Keratinocyte (primary cell): ENCODE measurements around the gene CACNA1C. TPM values are rescaled to one million over a fixed set of nuclear protein-coding genes. Genes with fewer than 3 reads are reported as not detected.

Experiments used
- DNase-seq: peaks from one replicate; pipeline ENCODE4 v3.0.0-alpha.2; 2011; ENCODE audit warnings: low read depth, missing footprints, low spot score
- FAIRE-seq: peaks from 2 replicates; lab custom pipeline; 2011; peaks lifted over from hg19 to GRCh38; lab: Jason Lieb, UNC
- H2AFZ ChIP-seq: 2 replicates; pipeline ENCODE4 v1.6.0; 2012; ENCODE audit warnings: low read length, control low read depth, inconsistent platforms; ENCODE audit not compliant: control insufficient read depth
- H3K27ac ChIP-seq: 2 replicates; pipeline ENCODE4 v1.5.1; 2011; ENCODE audit warnings: low read length; ENCODE audit not compliant: control insufficient read depth, insufficient read depth
- H3K27me3 ChIP-seq: 3 replicates; pipeline ENCODE4 v1.6.0; 2011; ENCODE audit warnings: low read length; ENCODE audit not compliant: control insufficient read depth, insufficient read depth; ENCODE audit errors: extremely low read depth
- H3K36me3 ChIP-seq, 2 experiments: 2 replicates in 1 of 2; 3 replicates in 1 of 2; pipeline ENCODE4 v1.5.1; 2011; ENCODE audit warnings: low read length in 2 of 2, mild to moderate bottlenecking in 1 of 2; ENCODE audit not compliant: control insufficient read depth in 2 of 2, insufficient read depth in 2 of 2; ENCODE audit errors: extremely low read depth in 1 of 2
- H3K4me1 ChIP-seq: 3 replicates; pipeline ENCODE4 v1.5.1; 2011; ENCODE audit warnings: low read length; ENCODE audit not compliant: control insufficient read depth, insufficient read depth; ENCODE audit errors: extremely low read depth
- H3K4me2 ChIP-seq: 3 replicates; pipeline ENCODE4 v1.6.0; 2011; ENCODE audit warnings: low read depth, low read length; ENCODE audit not compliant: control insufficient read depth, insufficient read depth; ENCODE audit errors: extremely low read depth
- H3K4me3 ChIP-seq, 3 experiments: fragments of 200-600 bp in 1 of 3; sonication (generic) in 1 of 3; 2 replicates in 2 of 3; 3 replicates in 1 of 3; pipeline ENCODE4 v1.5.1; 2011 to 2016; ENCODE audit warnings: low read length in 3 of 3, mild to moderate bottlenecking in 3 of 3, control low read depth in 2 of 3, inconsistent platforms in 1 of 3, low read depth in 1 of 3, mixed read lengths in 1 of 3, mixed run types in 1 of 3, moderate library complexity in 1 of 3; ENCODE audit not compliant: control insufficient read depth in 2 of 3, insufficient read depth in 2 of 3; ENCODE audit errors: extremely low read depth in 1 of 3
- H3K79me2 ChIP-seq: 2 replicates; pipeline ENCODE4 v1.6.0; 2012; ENCODE audit warnings: low read length; ENCODE audit not compliant: control insufficient read depth, insufficient read depth
- H3K9ac ChIP-seq: 3 replicates; pipeline ENCODE4 v1.6.0; 2011; ENCODE audit warnings: low read length; ENCODE audit not compliant: control insufficient read depth, insufficient read depth; ENCODE audit errors: extremely low read depth
- H3K9me1 ChIP-seq: 3 replicates; pipeline ENCODE4 v1.6.0; 2011; ENCODE audit warnings: low read length; ENCODE audit not compliant: control insufficient read depth, insufficient read depth; ENCODE audit errors: extremely low read depth
- H3K9me3 ChIP-seq: 2 replicates; pipeline ENCODE4 v1.5.1; 2012; ENCODE audit warnings: low read depth, low read length; ENCODE audit not compliant: control insufficient read depth
- H4K20me1 ChIP-seq: 3 replicates; pipeline ENCODE4 v1.6.0; 2011; ENCODE audit warnings: low read length; ENCODE audit not compliant: control insufficient read depth, insufficient read depth; ENCODE audit errors: extremely low read depth
- CTCF ChIP-seq, 3 experiments: IDR thresholded peaks in 1 of 3; conservative IDR thresholded peaks in 1 of 3; optimal IDR thresholded peaks in 1 of 3; 2 replicates in 2 of 3; 3 replicates in 1 of 3; pipeline versions ENCODE3 to v1.5.1; 2011; ENCODE audit warnings: low read length in 3 of 3, mild to moderate bottlenecking in 3 of 3, moderate library complexity in 2 of 3, control low read depth in 1 of 3, inconsistent platforms in 1 of 3; ENCODE audit not compliant: insufficient read depth in 2 of 3; ENCODE audit errors: extremely low read depth in 1 of 3
- EZH2 ChIP-seq: IDR thresholded peaks from one replicate; pipeline ENCODE4 v1.6.1; 2012; ENCODE audit warnings: inconsistent platforms, mild to moderate bottlenecking, low read length, moderate library complexity
- dilution Hi-C: fragments of 300-500 bp; cut with MboI; formaldehyde crosslinking; loops from one replicate; pipeline ENCODE4 v1.7.0; 2020; ENCODE audit warnings: low sequenced_read_pairs; ENCODE audit not compliant: extremely low pct_ligation_motif_present
- polyA plus RNA-seq, 5 experiments: library from polyadenylated mRNA; depleted of rRNA in 3 of 5; stranded (reverse) in 3 of 5; stranded (forward) in 1 of 5; unstranded in 1 of 5; fragments of >200 nt; gene quantifications; 1 replicate in 1 of 5; 2 replicates in 3 of 5; 3 replicates in 1 of 5; pipeline versions ENCODE4 v1.2.1 to v1.2.3, GENCODE V29; 2011 to 2012; ENCODE audit warnings: missing spikeins in 2 of 5, low read depth in 1 of 5, low replicate concordance in 1 of 5

CACNA1C gene
- polyA plus RNA-seq, 1 donor (not counting 4 experiments of a cell fraction or from before 2014, with no cell fraction given), result not detected

DNA sequence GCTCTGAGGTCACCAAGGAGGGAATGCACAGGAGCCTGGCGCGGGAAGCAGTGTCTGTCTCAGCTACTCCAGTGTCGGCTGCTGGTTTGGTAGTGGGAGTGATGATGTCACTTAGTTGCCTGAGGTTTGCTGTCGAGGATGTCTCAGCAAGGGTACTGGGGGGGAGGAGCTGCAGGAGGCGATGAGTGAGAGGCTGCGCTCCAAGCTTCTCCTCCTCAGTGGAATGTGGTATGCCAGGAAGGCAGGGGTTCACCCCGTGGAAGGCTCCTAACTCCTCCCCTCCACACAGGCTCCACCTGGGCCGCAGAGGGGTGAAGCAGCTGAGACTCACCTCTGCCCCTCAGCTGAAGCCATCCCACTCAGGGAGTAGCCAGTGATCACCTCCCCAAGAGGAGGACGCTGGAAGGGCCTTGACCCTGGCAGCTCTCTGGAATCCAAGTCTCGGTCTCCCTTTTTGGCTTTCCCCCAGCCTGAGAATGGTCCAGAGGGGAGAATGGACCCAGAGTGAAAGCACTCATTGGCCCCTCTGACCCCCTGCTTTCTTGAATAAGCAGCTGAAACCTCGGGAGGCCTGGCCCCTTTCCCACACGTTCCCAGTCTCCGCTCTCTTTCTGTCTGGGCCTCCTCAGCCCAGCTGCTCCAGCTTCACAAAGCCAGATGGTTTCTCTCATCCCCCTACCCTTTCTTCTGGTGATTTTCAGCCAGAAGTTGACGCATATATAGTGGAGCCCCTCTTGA lies 563.0 kb downstream of the CACNA1C start:
- dilution Hi-C loops, result no loop called here
- H3K27ac ChIP-seq, result no peak overlapping the region
- DNase-seq, result no peak

DNA sequence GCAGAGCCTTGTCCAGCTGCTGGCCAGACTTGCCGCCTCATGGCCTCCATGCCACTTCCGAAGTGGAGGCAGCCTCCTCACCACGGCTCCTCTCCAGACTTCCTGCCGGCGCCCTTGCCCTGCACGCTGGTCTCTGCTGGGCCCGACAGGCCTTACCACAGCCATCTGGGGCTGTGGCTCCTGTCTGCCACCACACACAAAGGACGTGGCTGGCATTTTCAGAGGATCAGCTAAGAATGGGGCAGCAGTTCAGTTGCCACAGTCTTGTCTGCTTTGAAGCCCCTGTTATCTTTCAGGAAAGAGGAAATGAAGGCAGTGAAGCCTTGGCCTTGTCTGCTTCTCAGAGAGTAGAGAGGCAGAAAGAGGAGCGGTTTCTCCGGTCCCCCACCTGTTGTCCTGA lies 564.0 kb downstream of the CACNA1C start:
- no peak overlapping the region for H3K9ac ChIP-seq
- H2AFZ ChIP-seq, result no peak overlapping the region
- H3K9me3 ChIP-seq, result no peaks in the 10 kb centered on the region
- FAIRE-seq (no peak), DNase-seq (no peak)
- H4K20me1 ChIP-seq, result no peaks in the 10 kb centered on the region
- H3K4me2 ChIP-seq, result no peak overlapping the region
- dilution Hi-C loops, result no loop called here
- no peaks in the 10 kb centered on the region for H3K4me1 ChIP-seq
- H3K9me1 ChIP-seq, result no peaks in the 10 kb centered on the region
- no peak overlapping the region for H3K4me3 ChIP-seq
- H3K36me3 ChIP-seq, result no peaks in the 10 kb centered on the region
- H3K27me3 ChIP-seq, result peaks cover 9% of the 10 kb centered on the region
- H3K27ac ChIP-seq, result no peak overlapping the region
- no peaks in the 10 kb centered on the region for H3K79me2 ChIP-seq
- no peak for TF ChIP-seq CTCF (optimal IDR thresholded peaks at IDR 0.05 in 1 of 3, IDR thresholded peaks at IDR 0.05 in 1 of 3, conservative IDR thresholded peaks at IDR 0.05 in 1 of 3; ENCODE audit: extremely low read depth in 1 of 3, insufficient read depth in 2 of 3, low read length in 3 of 3)

More for the DNA sequence above, 563.0 kb downstream of the CACNA1C start:
- TF ChIP-seq CTCF (optimal IDR thresholded peaks at IDR 0.05 in 1 of 3, IDR thresholded peaks at IDR 0.05 in 1 of 3, conservative IDR thresholded peaks at IDR 0.05 in 1 of 3; ENCODE audit: extremely low read depth in 1 of 3, insufficient read depth in 2 of 3, low read length in 3 of 3) (no peak), EZH2 (no peak)
- no peaks in the 10 kb centered on the region for H3K4me1 ChIP-seq
- H4K20me1 ChIP-seq, result no peaks in the 10 kb centered on the region
- H3K9ac ChIP-seq, result no peak overlapping the region
- H3K79me2 ChIP-seq, result no peaks in the 10 kb centered on the region
- no peaks in the 10 kb centered on the region for H3K9me3 ChIP-seq
- H3K4me2 ChIP-seq, result no peak overlapping the region
- H3K4me3 ChIP-seq, result no peak overlapping the region
- no peaks in the 10 kb centered on the region for H3K9me1 ChIP-seq
- no peak for FAIRE-seq
- H3K36me3 ChIP-seq, result no peaks in the 10 kb centered on the region
- peaks cover 9% of the 10 kb centered on the region for H3K27me3 ChIP-seq
- no peak overlapping the region for H2AFZ ChIP-seq
